Neural crest cell (in vitro differentiated cells): ENCODE results near the gene RIT2. TPM values are rescaled to one million over a fixed set of nuclear protein-coding genes. Genes with fewer than 3 reads are reported as not detected.

Experiments used
- DNase-seq: peaks from one replicate; pipeline ENCODE4 v3.0.0; 2021; ENCODE audit warnings: low read depth, mixed read lengths, low spot score
- H3K27ac Mint-ChIP-seq: one replicate; pipeline ENCODE4 v1.8.0; 2021; ENCODE audit warnings: mild to moderate bottlenecking, mixed read lengths; ENCODE audit not compliant: unreplicated experiment
- H3K27me3 Mint-ChIP-seq: 2 replicates; pipeline ENCODE4 v1.8.0; 2021; ENCODE audit warnings: low read depth, mild to moderate bottlenecking, mixed read lengths
- H3K36me3 Mint-ChIP-seq: 2 replicates; pipeline ENCODE4 v1.8.0; 2021; ENCODE audit warnings: low read depth, mild to moderate bottlenecking, mixed read lengths
- H3K4me1 Mint-ChIP-seq: 2 replicates; pipeline ENCODE4 v1.8.0; 2021; ENCODE audit warnings: mixed read lengths
- H3K4me3 Mint-ChIP-seq: one replicate; pipeline ENCODE4 v1.8.0; 2021; ENCODE audit warnings: mild to moderate bottlenecking, mixed read lengths
- H3K9me3 Mint-ChIP-seq: 2 replicates; pipeline ENCODE4 v1.8.0; 2021; ENCODE audit warnings: mixed read lengths
- total RNA-seq: library from RNA; stranded (reverse); gene quantifications from 2 replicates; pipeline ENCODE4 v1.2.1, GENCODE V29; 2021
- TF ChIP-seq, protein P1 (sequence below): fragments of 200-600 bp; sonication (generic); conservative IDR thresholded peaks from 2 replicates; pipeline ENCODE4 v1.5.0; 2021; ENCODE audit warnings: antibody characterized with exemption, mild to moderate bottlenecking

RIT2 gene
- total RNA-seq, 1 donor from 2014 or later: not detected

DNA sequence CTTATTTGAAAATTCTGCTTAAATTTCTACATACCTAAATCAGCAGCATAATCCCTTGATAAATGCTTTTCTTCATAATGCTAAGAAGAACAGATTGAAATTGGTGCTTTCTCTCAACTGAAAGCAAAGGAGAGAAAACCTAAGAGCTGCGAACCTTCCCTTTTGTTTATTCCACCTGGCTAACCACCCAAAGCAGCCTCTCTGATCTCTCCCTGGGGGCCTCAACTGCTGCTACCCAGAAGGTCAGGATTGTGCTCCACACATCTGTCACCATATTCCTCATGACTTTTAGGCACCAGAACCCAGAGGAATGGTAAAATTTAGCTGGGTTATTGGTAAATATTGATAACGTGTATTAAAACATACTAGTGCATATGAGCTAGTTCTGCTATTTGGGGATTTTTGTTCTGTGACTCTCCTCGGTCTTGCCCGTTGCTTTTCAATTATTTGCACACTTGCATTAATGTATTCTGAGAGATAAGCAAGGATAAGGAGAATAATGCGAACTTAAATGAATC, 334.1 kb downstream of the RIT2 start:
- H3K9me3 Mint-ChIP-seq: peaks cover 5% of the 10 kb centered on the region
- TF ChIP-seq, protein P1, sequence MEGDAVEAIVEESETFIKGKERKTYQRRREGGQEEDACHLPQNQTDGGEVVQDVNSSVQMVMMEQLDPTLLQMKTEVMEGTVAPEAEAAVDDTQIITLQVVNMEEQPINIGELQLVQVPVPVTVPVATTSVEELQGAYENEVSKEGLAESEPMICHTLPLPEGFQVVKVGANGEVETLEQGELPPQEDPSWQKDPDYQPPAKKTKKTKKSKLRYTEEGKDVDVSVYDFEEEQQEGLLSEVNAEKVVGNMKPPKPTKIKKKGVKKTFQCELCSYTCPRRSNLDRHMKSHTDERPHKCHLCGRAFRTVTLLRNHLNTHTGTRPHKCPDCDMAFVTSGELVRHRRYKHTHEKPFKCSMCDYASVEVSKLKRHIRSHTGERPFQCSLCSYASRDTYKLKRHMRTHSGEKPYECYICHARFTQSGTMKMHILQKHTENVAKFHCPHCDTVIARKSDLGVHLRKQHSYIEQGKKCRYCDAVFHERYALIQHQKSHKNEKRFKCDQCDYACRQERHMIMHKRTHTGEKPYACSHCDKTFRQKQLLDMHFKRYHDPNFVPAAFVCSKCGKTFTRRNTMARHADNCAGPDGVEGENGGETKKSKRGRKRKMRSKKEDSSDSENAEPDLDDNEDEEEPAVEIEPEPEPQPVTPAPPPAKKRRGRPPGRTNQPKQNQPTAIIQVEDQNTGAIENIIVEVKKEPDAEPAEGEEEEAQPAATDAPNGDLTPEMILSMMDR: no peak
- no peaks in the 10 kb centered on the region for H3K27me3 Mint-ChIP-seq
- peak overlapping the region; percentile 84 for H3K27ac Mint-ChIP-seq
- no peak overlapping the region for H3K4me3 Mint-ChIP-seq
- no peaks in the 10 kb centered on the region for H3K36me3 Mint-ChIP-seq
- DNase-seq: no peak
- H3K4me1 Mint-ChIP-seq: peaks cover 24% of the 10 kb centered on the region

DNA sequence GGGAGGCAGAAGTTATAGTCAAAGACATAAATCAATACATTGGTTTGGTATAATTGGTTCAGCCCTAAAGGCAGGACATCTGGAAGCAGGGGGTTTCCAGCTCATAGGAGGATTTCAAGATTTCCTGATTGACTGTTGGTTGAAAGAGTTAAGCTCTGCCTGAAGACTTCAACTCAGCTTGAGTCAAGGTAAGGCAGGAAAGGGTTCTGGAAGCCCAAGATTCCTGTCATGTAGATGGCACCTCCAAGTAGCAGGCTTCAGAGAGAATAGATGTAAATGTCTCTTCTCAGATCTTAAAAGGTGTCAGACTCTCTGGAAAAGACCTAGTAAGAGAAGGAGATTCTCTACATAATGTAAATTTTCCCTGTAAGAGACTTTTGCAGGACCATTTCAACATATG, 335.3 kb downstream of the RIT2 start:
- TF ChIP-seq, protein P1: no peak
- Mint-ChIP-seq H3K9me3 (peaks cover 5% of the 10 kb centered on the region), H3K27me3 (no peaks in the 10 kb centered on the region), H3K27ac (no peak overlapping the region), H3K4me1 (peaks cover 24% of the 10 kb centered on the region), H3K4me3 (no peak overlapping the region), H3K36me3 (no peaks in the 10 kb centered on the region)
- no peak for DNase-seq

DNA sequence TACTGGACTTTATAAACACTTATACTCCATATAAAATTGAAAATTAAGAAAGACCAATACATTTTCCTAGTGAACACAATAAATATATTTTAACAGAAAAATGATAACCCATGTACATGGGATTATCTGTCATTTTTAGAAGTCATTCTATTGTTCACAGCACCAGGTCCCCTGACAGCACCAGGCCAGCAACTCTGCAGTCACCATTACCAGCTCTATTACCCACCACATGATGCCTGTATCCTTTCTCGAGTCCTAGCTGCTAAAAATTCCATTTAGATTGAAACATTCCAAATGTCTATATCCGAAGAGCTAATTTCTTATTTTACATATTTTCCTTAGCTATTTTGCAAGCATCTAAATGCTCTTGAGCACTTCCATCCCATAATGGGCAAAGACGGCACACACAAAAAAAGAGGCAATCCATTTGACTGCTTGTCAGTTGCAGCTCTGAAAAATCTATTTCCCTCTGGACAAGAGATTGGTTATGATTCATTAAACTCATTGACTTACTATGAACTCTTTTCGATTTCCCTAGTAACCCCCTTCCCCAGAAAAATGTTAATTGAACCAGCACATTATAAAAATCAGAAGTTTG, 336.9 kb downstream of the RIT2 start:
- peaks cover 5% of the 10 kb centered on the region for H3K9me3 Mint-ChIP-seq
- no peak overlapping the region for H3K4me3 Mint-ChIP-seq
- no peaks in the 10 kb centered on the region for H3K36me3 Mint-ChIP-seq
- H3K27ac Mint-ChIP-seq: no peak overlapping the region
- peaks cover 30% of the 10 kb centered on the region for H3K4me1 Mint-ChIP-seq
- TF ChIP-seq, protein P1: no peak
- H3K27me3 Mint-ChIP-seq: no peaks in the 10 kb centered on the region
- no peak for DNase-seq

DNA sequence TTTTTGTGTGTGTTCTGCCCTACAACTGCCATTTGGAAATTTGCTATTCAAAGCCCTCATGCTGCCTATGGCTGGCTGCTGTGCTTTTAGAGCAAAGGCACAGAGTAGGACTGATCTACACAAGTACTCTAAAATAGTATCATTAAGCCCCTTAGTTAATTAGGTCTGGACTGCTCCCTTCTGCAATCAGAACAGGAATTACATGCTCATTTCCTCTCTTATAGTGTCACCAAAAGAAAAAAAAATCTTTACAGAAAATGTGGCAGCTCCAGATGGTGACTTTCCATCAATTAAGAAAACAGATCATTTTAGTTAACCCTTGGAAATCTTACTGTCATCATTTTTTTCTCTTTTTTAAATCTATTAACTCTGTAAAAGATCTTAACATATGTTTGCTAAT, 337.5 kb downstream of the RIT2 start:
- Mint-ChIP-seq H3K27me3 (no peaks in the 10 kb centered on the region), H3K4me3 (no peak overlapping the region), H3K27ac (no peak overlapping the region), H3K4me1 (peaks cover 30% of the 10 kb centered on the region), H3K9me3 (peaks cover 5% of the 10 kb centered on the region), H3K36me3 (no peaks in the 10 kb centered on the region)
- TF ChIP-seq, protein P1: no peak
- DNase-seq: no peak

DNA sequence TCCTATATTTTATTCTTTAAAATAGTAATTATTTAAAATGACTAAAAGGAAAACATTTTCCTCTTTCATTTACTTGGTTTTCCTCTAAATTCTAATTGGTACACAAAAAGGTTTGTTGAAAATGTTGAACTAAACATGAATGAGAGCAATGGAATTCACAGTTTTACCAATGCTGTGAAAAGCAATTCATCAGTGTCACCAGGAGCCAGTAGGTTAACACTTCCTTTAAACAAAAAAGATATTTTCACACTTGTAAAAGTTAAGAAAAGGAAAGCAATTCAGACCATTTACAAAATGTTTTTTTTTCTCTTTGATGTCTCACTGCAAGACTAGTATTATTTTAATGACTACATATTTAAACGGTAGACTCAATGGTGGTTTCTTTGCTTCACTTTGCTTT, 341.6 kb downstream of the RIT2 start:
- Mint-ChIP-seq H3K4me3 (no peak overlapping the region), H3K4me1 (peaks cover 22% of the 10 kb centered on the region), H3K27me3 (no peaks in the 10 kb centered on the region), H3K27ac (no peak overlapping the region), H3K36me3 (no peaks in the 10 kb centered on the region), H3K9me3 (peaks cover 13% of the 10 kb centered on the region)
- TF ChIP-seq, protein P1: no peak
- no peak for DNase-seq
